ENCODE data around the gene ADAM17. TPM values are rescaled to one million over a fixed set of nuclear protein-coding genes. Genes with fewer than 3 reads are reported as not detected.
"Not testable (repeated sequence)": the region's sequence is repeated elsewhere in the genome, so short reads cannot be mapped to it uniquely, and the experiment has no call there.

The ADAM17 gene
- total RNA-seq, 1 donor from 2014 or later: 13.1 TPM

DNA sequence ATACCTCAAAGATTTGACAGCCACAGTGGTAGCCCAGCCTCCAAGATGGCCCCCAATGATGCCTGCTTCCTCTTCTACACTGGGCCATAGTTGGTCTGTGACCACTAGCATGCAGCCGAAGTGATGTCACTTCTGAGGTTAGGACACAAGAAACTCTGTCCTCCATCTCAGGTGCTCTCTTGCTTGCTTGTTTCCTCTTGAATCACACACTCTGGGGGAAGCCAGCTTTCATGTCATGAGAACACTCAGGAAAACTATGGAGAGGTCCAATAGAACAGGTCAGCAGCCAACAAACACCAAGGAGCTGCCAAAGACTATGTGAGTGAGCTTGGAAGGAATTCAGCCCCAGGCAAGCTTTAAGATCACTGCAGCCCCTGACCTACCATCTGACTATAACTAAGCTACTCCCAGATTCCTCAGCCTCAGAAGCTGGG, 3.3 kb upstream of the ADAM17 start:
- no peak for DNase-seq
- intact Hi-C loops (cut with micrococcal nuclease): no loop called here
- Histone ChIP-seq H3K27me3 (ENCODE audit: low read depth) (no peaks in the 10 kb centered on the region), H3K27ac (replicated peaks) (peak overlapping the region; percentile 27), H3K36me3 (no peaks in the 10 kb centered on the region), H3K4me1 (peaks cover 39% of the 10 kb centered on the region), H3K4me3 (no peak overlapping the region), H3K9me3 (replicated peaks) (no peaks in the 10 kb centered on the region)
- TF ChIP-seq, protein P1, sequence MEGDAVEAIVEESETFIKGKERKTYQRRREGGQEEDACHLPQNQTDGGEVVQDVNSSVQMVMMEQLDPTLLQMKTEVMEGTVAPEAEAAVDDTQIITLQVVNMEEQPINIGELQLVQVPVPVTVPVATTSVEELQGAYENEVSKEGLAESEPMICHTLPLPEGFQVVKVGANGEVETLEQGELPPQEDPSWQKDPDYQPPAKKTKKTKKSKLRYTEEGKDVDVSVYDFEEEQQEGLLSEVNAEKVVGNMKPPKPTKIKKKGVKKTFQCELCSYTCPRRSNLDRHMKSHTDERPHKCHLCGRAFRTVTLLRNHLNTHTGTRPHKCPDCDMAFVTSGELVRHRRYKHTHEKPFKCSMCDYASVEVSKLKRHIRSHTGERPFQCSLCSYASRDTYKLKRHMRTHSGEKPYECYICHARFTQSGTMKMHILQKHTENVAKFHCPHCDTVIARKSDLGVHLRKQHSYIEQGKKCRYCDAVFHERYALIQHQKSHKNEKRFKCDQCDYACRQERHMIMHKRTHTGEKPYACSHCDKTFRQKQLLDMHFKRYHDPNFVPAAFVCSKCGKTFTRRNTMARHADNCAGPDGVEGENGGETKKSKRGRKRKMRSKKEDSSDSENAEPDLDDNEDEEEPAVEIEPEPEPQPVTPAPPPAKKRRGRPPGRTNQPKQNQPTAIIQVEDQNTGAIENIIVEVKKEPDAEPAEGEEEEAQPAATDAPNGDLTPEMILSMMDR (IDR thresholded peaks at IDR 0.05; ENCODE audit: borderline replicate concordance): no peak

DNA sequence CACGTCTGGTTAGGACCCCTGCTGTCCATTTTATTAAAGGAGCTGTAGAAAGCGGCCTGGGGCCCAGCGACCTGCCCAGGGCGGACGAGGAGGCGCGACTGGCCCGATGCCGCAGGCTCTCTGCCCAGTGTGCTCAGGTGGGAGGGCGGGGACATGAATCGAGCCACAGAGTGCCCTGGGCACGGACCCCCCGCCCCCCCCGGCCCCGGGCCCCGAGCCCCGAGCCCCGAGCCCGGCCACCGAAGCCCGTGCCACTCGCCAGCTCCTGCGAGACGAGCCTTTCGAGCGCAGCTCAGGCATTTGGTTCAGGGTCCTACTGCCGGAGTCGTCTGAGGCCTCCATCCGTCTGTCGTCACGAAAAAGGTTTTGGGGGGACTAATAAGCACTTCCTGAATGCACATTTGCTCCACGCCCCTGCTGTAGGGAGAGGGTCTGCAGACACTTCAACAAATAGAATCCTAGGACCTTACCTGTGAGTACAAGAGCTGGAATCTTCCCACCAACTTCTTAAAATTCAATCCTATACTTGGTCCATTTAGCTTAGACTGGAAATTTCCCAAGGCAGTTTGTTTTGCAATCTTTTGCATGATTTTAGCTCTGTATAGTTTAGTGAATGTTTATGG, 602 bp upstream of the ADAM17 start:
- peaks cover 66% of the 10 kb centered on the region for H3K4me1 ChIP-seq
- H3K9me3 ChIP-seq (replicated peaks): no peaks in the 10 kb centered on the region
- H3K27me3 ChIP-seq (ENCODE audit: low read depth): no peaks in the 10 kb centered on the region
- no peak for DNase-seq
- peak overlapping the region; percentile 99 for H3K27ac ChIP-seq (replicated peaks)
- intact Hi-C loops (cut with micrococcal nuclease): no loop called here
- H3K36me3 ChIP-seq: no peaks in the 10 kb centered on the region
- TF ChIP-seq, protein P1 (IDR thresholded peaks at IDR 0.05; ENCODE audit: borderline replicate concordance): no peak
- H3K4me3 ChIP-seq: peak overlapping the region; percentile 80

DNA sequence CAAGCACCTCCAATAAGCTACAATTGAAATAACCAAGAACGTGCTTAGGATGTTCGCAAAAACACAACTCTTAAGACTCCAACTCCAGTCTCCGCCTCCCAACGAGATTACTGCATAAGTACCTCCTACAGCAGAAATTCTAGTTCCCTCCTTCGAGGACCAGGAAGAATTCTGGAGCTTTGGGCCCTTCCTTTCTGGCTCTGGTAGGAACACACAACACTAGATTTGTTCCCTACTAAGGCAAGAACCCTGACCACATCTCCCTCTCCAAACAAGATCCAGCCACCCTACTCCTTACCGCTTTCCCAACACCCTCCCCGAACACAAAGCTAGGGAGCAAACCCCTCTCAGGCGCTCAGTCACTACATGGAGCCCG, 721 bp downstream of the ADAM17 start:
- H3K4me1 ChIP-seq: peaks cover 80% of the 10 kb centered on the region
- peak overlapping the region; percentile 80 for H3K4me3 ChIP-seq
- TF ChIP-seq, protein P1 (IDR thresholded peaks at IDR 0.05; ENCODE audit: borderline replicate concordance): no peak
- intact Hi-C loops (cut with micrococcal nuclease): no loop called here
- peak overlapping the region; percentile 99 for H3K27ac ChIP-seq (replicated peaks)
- no peaks in the 10 kb centered on the region for H3K36me3 ChIP-seq
- no peaks in the 10 kb centered on the region for H3K27me3 ChIP-seq (ENCODE audit: low read depth)
- no peaks in the 10 kb centered on the region for H3K9me3 ChIP-seq (replicated peaks)
- no peak for DNase-seq

DNA sequence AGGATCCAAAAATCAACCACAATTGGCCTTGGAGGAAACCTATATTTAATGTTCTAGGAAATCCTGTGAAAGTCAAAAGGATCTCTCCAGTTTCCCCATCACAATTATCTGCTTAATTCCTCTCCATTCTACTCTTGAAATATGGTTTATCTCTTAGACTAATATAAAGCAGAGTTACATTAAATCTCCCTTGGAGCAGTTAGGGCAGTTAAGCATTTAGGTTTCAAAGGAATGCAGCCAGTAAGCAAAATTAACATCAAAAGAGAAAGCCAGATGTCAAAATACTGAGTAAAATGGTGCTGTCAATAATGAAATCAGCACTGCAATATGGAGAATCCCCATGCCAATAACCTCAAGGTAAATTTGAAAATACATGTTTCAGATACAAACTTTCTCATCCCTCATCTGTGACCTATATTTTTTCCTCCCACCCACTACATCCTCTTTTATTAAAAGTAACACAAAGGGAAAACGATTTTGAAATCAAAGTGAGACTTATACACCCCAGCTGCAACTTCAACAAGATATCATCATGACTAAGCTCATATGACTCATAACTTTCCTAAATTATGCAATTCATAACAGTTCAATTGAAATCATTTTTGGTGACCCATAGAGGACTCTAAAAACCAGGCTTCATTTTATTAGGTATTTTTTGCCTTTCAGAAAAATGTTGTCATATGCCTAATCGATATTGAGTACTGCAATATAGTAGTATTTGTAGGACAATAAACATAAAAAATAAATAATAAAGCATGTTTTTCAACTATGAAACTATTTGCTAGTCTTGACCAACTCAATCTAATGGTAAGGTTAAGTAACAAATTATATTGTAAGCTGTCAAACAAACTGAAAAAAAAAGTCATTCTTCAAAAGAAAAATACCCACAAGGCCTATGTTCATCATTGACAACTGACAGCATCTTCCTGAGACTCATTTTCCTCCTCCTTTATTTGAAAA, 3.1 kb downstream of the ADAM17 start:
- intact Hi-C loops (cut with micrococcal nuclease): no loop called here
- no peaks in the 10 kb centered on the region for H3K9me3 ChIP-seq (replicated peaks)
- no peaks in the 10 kb centered on the region for H3K36me3 ChIP-seq
- peaks cover 97% of the 10 kb centered on the region for H3K4me1 ChIP-seq
- TF ChIP-seq, protein P1 (IDR thresholded peaks at IDR 0.05; ENCODE audit: borderline replicate concordance): no peak
- no peak for DNase-seq
- no peak overlapping the region for H3K4me3 ChIP-seq
- H3K27ac ChIP-seq (replicated peaks): peak overlapping the region; percentile 52
- no peaks in the 10 kb centered on the region for H3K27me3 ChIP-seq (ENCODE audit: low read depth)

DNA sequence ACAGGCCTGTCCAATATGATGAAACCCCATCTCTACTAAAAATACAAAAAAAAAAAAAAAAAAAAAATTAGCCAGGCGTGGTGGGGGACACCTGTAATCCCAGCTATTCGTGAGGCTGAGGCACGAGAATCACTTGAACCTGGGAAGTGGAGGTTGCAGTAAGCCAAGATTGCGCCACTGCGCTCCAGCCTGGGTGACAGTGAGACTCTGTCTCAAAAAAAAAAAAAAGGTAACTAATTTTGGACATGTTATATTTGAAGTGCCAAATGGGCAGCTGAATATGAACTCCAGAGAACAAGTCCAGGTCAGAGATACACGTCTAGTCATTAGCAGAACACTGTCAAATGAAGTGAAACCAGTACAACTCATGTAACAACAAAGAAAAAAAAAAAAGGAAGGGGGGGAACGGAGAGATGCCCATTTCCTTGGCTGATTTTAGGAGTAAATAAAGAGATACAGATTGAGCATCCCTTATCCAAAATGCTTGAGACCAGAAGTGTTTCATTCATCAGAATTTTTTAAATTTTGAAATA, 4.7 kb downstream of the ADAM17 start:
- H3K36me3 ChIP-seq; DNase-seq; H3K27me3 ChIP-seq (ENCODE audit: low read depth); H3K9me3 ChIP-seq (replicated peaks); intact Hi-C loops (cut with micrococcal nuclease); H3K4me3 ChIP-seq: not testable (repeated sequence)
- Histone ChIP-seq H3K4me1 (peaks cover 97% of the 10 kb centered on the region), H3K27ac (replicated peaks) (peak overlapping the region; percentile 52)
